Caki2 (cell line): Measurements from ENCODE around the gene RGS10. TPM values are rescaled to one million over a fixed set of nuclear protein-coding genes. Genes with fewer than 3 reads are reported as not detected.
"Not testable (repeated sequence)": the region's sequence is repeated elsewhere in the genome, so short reads cannot be mapped to it uniquely, and the experiment has no call there.

ENCODE experiments used
- DNase-seq: peaks from one replicate; pipeline ENCODE4 v3.0.0-alpha.2; 2015; ENCODE audit warnings: low read depth
- in situ Hi-C: cut with HindIII; loops from 2 replicates; pipeline ENCODE4 v1.10.0; 2016; ENCODE audit warnings: low sequenced_read_pairs, low pct_unique_long_range_greater_than_20kb, mixed read lengths
- total RNA-seq: library from RNA; depleted of rRNA; stranded (reverse); fragments of >200 nt; shearing (Covaris generic); gene quantifications from 2 replicates; pipeline ENCODE4 v1.2.3, GENCODE V29; 2014; ENCODE audit warnings: low replicate concordance

The RGS10 gene
- total RNA-seq, 1 experiment from 2014 or later: 45.8 TPM

GRCh38 chr10:119541046-119541445 is 1.5 kb downstream of the RGS10 start:
- DNase-seq: no peak
- in situ Hi-C loops: no loop called here

- DNase-seq: no peak
- in situ Hi-C loops: no loop called here
Measured at GRCh38 chr10:119540038-119540437, 2.5 kb downstream of the RGS10 start.

GRCh38 chr10:119539359-119539825 is 3.1 kb downstream of the RGS10 start:
- in situ Hi-C loops: no loop called here
- DNase-seq: no peak

GRCh38 chr10:119538632-119539358 is 3.7 kb downstream of the RGS10 start:
- DNase-seq: no peak
- in situ Hi-C loops: no loop called here

- in situ Hi-C loops: no loop called here
- DNase-seq: no peak
Measured at GRCh38 chr10:119537953-119538630, 4.4 kb downstream of the RGS10 start.

- in situ Hi-C loops: no loop called here
- DNase-seq: no peak
Measured at GRCh38 chr10:119536508-119537025, 6.0 kb downstream of the RGS10 start.

GRCh38 chr10:119535837-119536507 is 6.5 kb downstream of the RGS10 start:
- no peak for DNase-seq
- in situ Hi-C loops: no loop called here

GRCh38 chr10:119535305-119535704 is 7.2 kb downstream of the RGS10 start:
- in situ Hi-C loops: no loop called here
- DNase-seq: no peak

- in situ Hi-C loops: no loop called here
Measured at GRCh38 chr10:119533473-119533872, 9.0 kb downstream of the RGS10 start.

GRCh38 chr10:119532791-119533190 is 9.7 kb downstream of the RGS10 start:
- DNase-seq, in situ Hi-C loops: not testable (repeated sequence)

More at GRCh38 chr10:119533473-119533872, 9.0 kb downstream of the RGS10 start:
- DNase-seq: no peak

GRCh38 chr10:119532251-119532650 is 10.3 kb downstream of the RGS10 start:
- DNase-seq, in situ Hi-C loops: not testable (repeated sequence)

- in situ Hi-C loops: no loop called here
- DNase-seq: no peak
Measured at GRCh38 chr10:119531067-119531466, 11.5 kb downstream of the RGS10 start.

GRCh38 chr10:119528663-119529237 is 13.8 kb downstream of the RGS10 start:
- in situ Hi-C loops, DNase-seq: not testable (repeated sequence)

GRCh38 chr10:119526621-119527592 is 15.6 kb downstream of the RGS10 start:
- no peak for DNase-seq
- in situ Hi-C loops: no loop called here

- in situ Hi-C loops: no loop called here
- no peak for DNase-seq
Measured at GRCh38 chr10:119526149-119526548, 16.4 kb downstream of the RGS10 start.

GRCh38 chr10:119525116-119525515 is 17.4 kb downstream of the RGS10 start:
- in situ Hi-C loops: no loop called here
- no peak for DNase-seq

GRCh38 chr10:119524720-119525070 is 17.8 kb downstream of the RGS10 start:
- in situ Hi-C loops: no loop called here

More at GRCh38 chr10:119524720-119525070, 17.8 kb downstream of the RGS10 start:
- no peak for DNase-seq
